Activated CD4-positive, alpha-beta T cell treated with anti-CD3 and anti-CD28 coated beads, Interleukin-2, amount 50 U/mL, for 16 hours (primary cell): ENCODE results near the gene IL17REL.

Source experiments
- DNase-seq: peaks from one replicate; pipeline ENCODE4 v3.0.0-alpha.2; 2020

Gene IL17REL

GRCh38 chr22:50012211-50013181, at the start of gene IL17REL:
Gene IL17REL (minus strand): TSS chr22:50012765. CDS start chr22:50012646, 119 bp downstream.
- DNase-seq, result no peak

- no peak for DNase-seq
Observed at GRCh38 chr22:50061824-50062355, 49.3 kb upstream of the IL17REL start.

- no peak for DNase-seq
Observed at GRCh38 chr22:50061141-50061823, 48.7 kb upstream of the IL17REL start.

- no peak for DNase-seq
Observed at GRCh38 chr22:50060441-50061140, 48.0 kb upstream of the IL17REL start.

GRCh38 chr22:50059881-50060262, 47.3 kb upstream of the IL17REL start:
- DNase-seq, result no peak

GRCh38 chr22:50058906-50059880, 46.6 kb upstream of the IL17REL start:
- no peak for DNase-seq

GRCh38 chr22:50058061-50058905, 45.7 kb upstream of the IL17REL start, which contains the start of gene TTLL8:
Gene TTLL8 (minus strand): TSS chr22:50058298.
- no peak for DNase-seq

- DNase-seq, result no peak
Observed at GRCh38 chr22:50057278-50058060, 44.9 kb upstream of the IL17REL start.

GRCh38 chr22:50056214-50056972, 43.8 kb upstream of the IL17REL start:
- no peak for DNase-seq

GRCh38 chr22:50053861-50054260, 41.3 kb upstream of the IL17REL start:
- no peak for DNase-seq

- no peak for DNase-seq
Observed at GRCh38 chr22:50051930-50052329, 39.4 kb upstream of the IL17REL start.

- DNase-seq, result no peak
Observed at GRCh38 chr22:50049299-50050195, 37.0 kb upstream of the IL17REL start.

- no peak for DNase-seq
Observed at GRCh38 chr22:50048836-50049235, 36.3 kb upstream of the IL17REL start.

GRCh38 chr22:50048061-50048765, 35.6 kb upstream of the IL17REL start:
- no peak for DNase-seq

- no peak for DNase-seq
Observed at GRCh38 chr22:50047346-50047745, 34.8 kb upstream of the IL17REL start.

- DNase-seq, result no peak
Observed at GRCh38 chr22:50046481-50047245, 34.1 kb upstream of the IL17REL start.

GRCh38 chr22:50046019-50046415, 33.5 kb upstream of the IL17REL start:
- DNase-seq, result no peak
